Panc1 (cell line): ENCODE data around the gene MAGI1. TPM values are rescaled to one million over a fixed set of nuclear protein-coding genes. Genes with fewer than 3 reads are reported as not detected.

Experiments used
- ATAC-seq: fragments of 200-7000 bp; cut with Tn5 transposase; 2 replicates; pipeline ENCODE4 v1.9.1; 2020; ENCODE audit warnings: mild to moderate bottlenecking, moderate library complexity
- BruUV-seq: library from RNA; stranded (reverse); fragments of 400-500 nt; replicated peaks from 2 replicates; lab custom pipeline; 2021; lab: Mats Ljungman, UMichigan
- CTCF ChIA-PET: fragments of 300-600 bp; sonication (Branson Sonifier 250); formaldehyde crosslinking; loops from one replicate; lab custom pipeline; 2022; ENCODE audit warnings: antibody characterized with exemption; lab: Charles Lee
- POLR2A ChIA-PET: fragments of 300-600 bp; sonication (Branson Sonifier 250); formaldehyde crosslinking; loops from one replicate; lab custom pipeline; 2022; ENCODE audit warnings: antibody characterized with exemption; lab: Charles Lee
- DNase-seq: peaks from one replicate; pipeline ENCODE4 v3.0.0-alpha.2; 2010; ENCODE audit warnings: low read depth, low spot score
- H3K27ac ChIP-seq: 2 replicates; pipeline ENCODE4 v1.5.1; 2011; ENCODE audit warnings: mild to moderate bottlenecking, low read length, inconsistent platforms
- H3K27me3 ChIP-seq: fragments of 200-500 bp; sonication (Bioruptor generic); 2 replicates; pipeline ENCODE4 v1.6.0; 2014; ENCODE audit warnings: low read length, inconsistent platforms; ENCODE audit not compliant: control insufficient read depth, insufficient read depth
- H3K36me3 ChIP-seq: fragments of 200-500 bp; sonication (Bioruptor generic); 2 replicates; pipeline ENCODE4 v1.5.1; 2014; ENCODE audit warnings: inconsistent platforms, mild to moderate bottlenecking, low read length, moderate library complexity; ENCODE audit not compliant: control insufficient read depth, insufficient read depth
- H3K4me1 ChIP-seq: 2 replicates; pipeline ENCODE4 v1.5.1; 2011; ENCODE audit warnings: inconsistent platforms, mild to moderate bottlenecking, low read length, moderate library complexity; ENCODE audit not compliant: control insufficient read depth, insufficient read depth
- H3K4me3 ChIP-seq, 2 experiments: 2 replicates each; pipeline ENCODE4 v1.5.1; 2011 to 2012; ENCODE audit warnings: low read depth in 2 of 2, low read length in 2 of 2, mild to moderate bottlenecking in 2 of 2, inconsistent platforms in 1 of 2, moderate library complexity in 1 of 2
- H3K9me3 ChIP-seq: fragments of 200-500 bp; sonication (Bioruptor generic); 2 replicates; pipeline ENCODE4 v1.5.1; 2014; ENCODE audit warnings: low read depth, mild to moderate bottlenecking, inconsistent platforms, low read length, moderate library complexity; ENCODE audit not compliant: control insufficient read depth, insufficient read depth
- POLR2AphosphoS5 ChIP-seq: IDR thresholded peaks from 2 replicates; pipeline ENCODE4 v1.6.1; 2012; ENCODE audit warnings: mild to moderate bottlenecking, low read depth, low read length, moderate library complexity
- SIN3A ChIP-seq: IDR thresholded peaks from 2 replicates; pipeline ENCODE4 v1.6.1; 2012; ENCODE audit warnings: low read depth, mild to moderate bottlenecking, low read length, moderate library complexity, borderline replicate concordance; ENCODE audit not compliant: insufficient read depth
- TCF7L2 ChIP-seq: IDR thresholded peaks from 2 replicates; pipeline ENCODE4 v1.6.1; 2011; ENCODE audit warnings: mild to moderate bottlenecking, low read depth, low read length, inconsistent platforms
- in situ Hi-C: cut with HindIII; loops from 2 replicates; pipeline ENCODE4 v1.10.0; 2016; ENCODE audit warnings: low sequenced_read_pairs, low pct_unique_long_range_greater_than_20kb
- intact Hi-C: fragments of 100-400 bp; cut with micrococcal nuclease; formaldehyde crosslinking; loops from one replicate; pipeline ENCODE4 v1.10.0; 2022; ENCODE audit not compliant: unreplicated experiment
- total RNA-seq: library from RNA; stranded (reverse); gene quantifications from one replicate; pipeline ENCODE4 v1.2.1, GENCODE V29; 2021; ENCODE audit not compliant: unreplicated experiment
- TF ChIP-seq, protein P1 (sequence below), 2 experiments: IDR thresholded peaks; 2 replicates each; pipeline ENCODE4 v1.6.1; 2011 to 2012; ENCODE audit warnings: low read depth in 2 of 2, control low read depth in 1 of 2, low read length in 1 of 2, mild to moderate bottlenecking in 1 of 2, moderate library complexity in 1 of 2; ENCODE audit not compliant: insufficient read depth in 1 of 2
- TF ChIP-seq, protein P2 (sequence below): fragments of 450-650 bp; IDR thresholded peaks from 2 replicates; pipeline ENCODE4 v1.5.1; 2017; ENCODE audit warnings: mild to moderate bottlenecking

The MAGI1 gene
- total RNA-seq, 1 experiment from 2014 or later: 9.5 TPM

DNA sequence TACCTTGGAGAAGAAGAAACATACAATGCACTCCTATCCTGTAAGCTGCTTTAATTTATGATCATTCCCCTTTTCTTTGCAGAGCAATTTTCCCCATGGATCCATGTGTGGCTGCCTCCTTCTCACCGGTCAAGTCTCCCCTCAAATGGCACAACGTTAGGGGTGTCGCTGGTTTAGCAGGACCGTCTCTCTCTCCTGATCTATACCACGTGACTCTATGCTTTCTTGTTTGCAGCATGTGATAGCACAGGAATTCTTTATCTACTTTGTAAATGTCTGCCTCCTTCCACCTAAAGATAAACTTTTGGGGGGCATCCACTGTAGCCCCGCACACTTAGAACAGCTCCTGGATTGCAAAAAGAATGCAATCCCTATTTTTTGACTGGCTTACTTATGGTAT, 506.0 kb downstream of the MAGI1 start:
- Histone ChIP-seq H3K4me1 (no peaks in the 10 kb centered on the region), H3K27me3 (no peaks in the 10 kb centered on the region), H3K9me3 (no peaks in the 10 kb centered on the region), H3K4me3 (no peak overlapping the region), H3K36me3 (no peaks in the 10 kb centered on the region), H3K27ac (no peak overlapping the region)
- ATAC-seq (no peak), DNase-seq (no peak)
- POLR2A ChIA-PET: no interaction called here
- CTCF ChIA-PET: no interaction called here
- TF ChIP-seq, protein P1, sequence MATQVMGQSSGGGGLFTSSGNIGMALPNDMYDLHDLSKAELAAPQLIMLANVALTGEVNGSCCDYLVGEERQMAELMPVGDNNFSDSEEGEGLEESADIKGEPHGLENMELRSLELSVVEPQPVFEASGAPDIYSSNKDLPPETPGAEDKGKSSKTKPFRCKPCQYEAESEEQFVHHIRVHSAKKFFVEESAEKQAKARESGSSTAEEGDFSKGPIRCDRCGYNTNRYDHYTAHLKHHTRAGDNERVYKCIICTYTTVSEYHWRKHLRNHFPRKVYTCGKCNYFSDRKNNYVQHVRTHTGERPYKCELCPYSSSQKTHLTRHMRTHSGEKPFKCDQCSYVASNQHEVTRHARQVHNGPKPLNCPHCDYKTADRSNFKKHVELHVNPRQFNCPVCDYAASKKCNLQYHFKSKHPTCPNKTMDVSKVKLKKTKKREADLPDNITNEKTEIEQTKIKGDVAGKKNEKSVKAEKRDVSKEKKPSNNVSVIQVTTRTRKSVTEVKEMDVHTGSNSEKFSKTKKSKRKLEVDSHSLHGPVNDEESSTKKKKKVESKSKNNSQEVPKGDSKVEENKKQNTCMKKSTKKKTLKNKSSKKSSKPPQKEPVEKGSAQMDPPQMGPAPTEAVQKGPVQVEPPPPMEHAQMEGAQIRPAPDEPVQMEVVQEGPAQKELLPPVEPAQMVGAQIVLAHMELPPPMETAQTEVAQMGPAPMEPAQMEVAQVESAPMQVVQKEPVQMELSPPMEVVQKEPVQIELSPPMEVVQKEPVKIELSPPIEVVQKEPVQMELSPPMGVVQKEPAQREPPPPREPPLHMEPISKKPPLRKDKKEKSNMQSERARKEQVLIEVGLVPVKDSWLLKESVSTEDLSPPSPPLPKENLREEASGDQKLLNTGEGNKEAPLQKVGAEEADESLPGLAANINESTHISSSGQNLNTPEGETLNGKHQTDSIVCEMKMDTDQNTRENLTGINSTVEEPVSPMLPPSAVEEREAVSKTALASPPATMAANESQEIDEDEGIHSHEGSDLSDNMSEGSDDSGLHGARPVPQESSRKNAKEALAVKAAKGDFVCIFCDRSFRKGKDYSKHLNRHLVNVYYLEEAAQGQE (IDR thresholded peaks at IDR 0.05; ENCODE audit: insufficient read depth in 1 of 2, low read depth in 2 of 2, low read length in 1 of 2): no peak
- TF ChIP-seq SIN3A (no peak), POLR2AphosphoS5 (no peak), TCF7L2 (no peak)
- TF ChIP-seq, protein P2, sequence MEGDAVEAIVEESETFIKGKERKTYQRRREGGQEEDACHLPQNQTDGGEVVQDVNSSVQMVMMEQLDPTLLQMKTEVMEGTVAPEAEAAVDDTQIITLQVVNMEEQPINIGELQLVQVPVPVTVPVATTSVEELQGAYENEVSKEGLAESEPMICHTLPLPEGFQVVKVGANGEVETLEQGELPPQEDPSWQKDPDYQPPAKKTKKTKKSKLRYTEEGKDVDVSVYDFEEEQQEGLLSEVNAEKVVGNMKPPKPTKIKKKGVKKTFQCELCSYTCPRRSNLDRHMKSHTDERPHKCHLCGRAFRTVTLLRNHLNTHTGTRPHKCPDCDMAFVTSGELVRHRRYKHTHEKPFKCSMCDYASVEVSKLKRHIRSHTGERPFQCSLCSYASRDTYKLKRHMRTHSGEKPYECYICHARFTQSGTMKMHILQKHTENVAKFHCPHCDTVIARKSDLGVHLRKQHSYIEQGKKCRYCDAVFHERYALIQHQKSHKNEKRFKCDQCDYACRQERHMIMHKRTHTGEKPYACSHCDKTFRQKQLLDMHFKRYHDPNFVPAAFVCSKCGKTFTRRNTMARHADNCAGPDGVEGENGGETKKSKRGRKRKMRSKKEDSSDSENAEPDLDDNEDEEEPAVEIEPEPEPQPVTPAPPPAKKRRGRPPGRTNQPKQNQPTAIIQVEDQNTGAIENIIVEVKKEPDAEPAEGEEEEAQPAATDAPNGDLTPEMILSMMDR: no peak
- BruUV-seq: no TSS peak
- in situ Hi-C loops (no loop called here), intact Hi-C loops (no loop called here)

DNA sequence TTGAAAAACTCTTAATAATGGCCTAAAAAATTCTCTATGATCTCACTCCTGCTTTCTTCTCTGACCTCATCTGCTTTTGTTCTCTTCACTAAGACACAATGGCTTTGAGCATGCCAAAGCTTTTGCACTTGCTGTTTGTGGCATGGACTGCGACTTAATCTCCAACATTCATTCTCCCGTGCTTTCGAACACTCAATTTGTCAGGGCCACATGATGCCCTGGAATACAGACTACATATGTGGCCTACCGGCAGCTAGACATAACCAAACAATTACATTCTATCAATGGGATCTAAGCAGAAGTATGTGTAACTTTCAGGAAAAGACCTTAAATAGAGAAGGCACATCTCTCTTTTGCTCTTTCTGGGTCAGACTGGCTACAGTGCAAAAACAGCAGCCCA, 506.5 kb downstream of the MAGI1 start:
- intact Hi-C loops (no loop called here), in situ Hi-C loops (no loop called here)
- Histone ChIP-seq H3K4me3 (no peak overlapping the region), H3K36me3 (no peaks in the 10 kb centered on the region), H3K4me1 (no peaks in the 10 kb centered on the region), H3K9me3 (no peaks in the 10 kb centered on the region), H3K27me3 (no peaks in the 10 kb centered on the region), H3K27ac (no peak overlapping the region)
- BruUV-seq: no TSS peak
- ATAC-seq (no peak), DNase-seq (no peak)
- ChIA-PET POLR2A (no interaction called here), CTCF (no interaction called here)
- TF ChIP-seq POLR2AphosphoS5 (no peak), SIN3A (no peak), TCF7L2 (no peak)
- TF ChIP-seq, protein P2: no peak
- TF ChIP-seq, protein P1 (IDR thresholded peaks at IDR 0.05; ENCODE audit: insufficient read depth in 1 of 2, low read depth in 2 of 2, low read length in 1 of 2): no peak
